ENCODE data around the gene DTNB. TPM values are rescaled to one million over a fixed set of nuclear protein-coding genes. Genes with fewer than 3 reads are reported as not detected.

DTNB gene
- total and polyA plus RNA-seq, 10 of the 15 experiments (the other 5 are each of a cell fraction or from before 2014, with no cell fraction given), result 4.5 to 30.6 (median 11.9) TPM

- TF ChIP-seq STAT1 (conservative IDR thresholded peaks at IDR 0.05) (no peak), GATAD2B (conservative IDR thresholded peaks at IDR 0.05; ENCODE audit: low read depth) (peak; percentile 49; the same call in 1 of the 2 replicates), WRNIP1 (IDR thresholded peaks at IDR 0.05; ENCODE audit: borderline replicate concordance, low read depth, low read length) (no peak), PAX8 (IDR thresholded peaks at IDR 0.05) (no peak), CBX5 (IDR thresholded peaks at IDR 0.05; ENCODE audit: low read depth) (no peak), IKZF1 (conservative IDR thresholded peaks at IDR 0.05) (peak; percentile 46), ZNF622 (IDR thresholded peaks at IDR 0.05) (no peak), TCF12 (IDR thresholded peaks at IDR 0.05; ENCODE audit: low read depth, low read length) (0 out of 2 replicates have a peak, but pooled peaks have one; percentile 17)
Measured at GRCh38 chr2:25340181-25340921, 333.0 kb downstream of the DTNB start (continued).

- Histone ChIP-seq H3K9ac (ENCODE audit: control insufficient read depth, insufficient read depth, low read length) (no peak overlapping the region), H3K4me3 (peak overlapping the region; percentile 65; the same call in 1 of the 2 replicates), H3K36me3 (ENCODE audit: control insufficient read depth in 2 of 2, insufficient read depth in 2 of 2, low read length in 1 of 2) (no peaks in the 10 kb centered on the region; a peak in 2 of 4 replicates), H3K27me3 (replicated peaks in 1 of 2; ENCODE audit: control insufficient read depth in 2 of 2, insufficient read depth in 2 of 2, low read length in 1 of 2) (no peaks in the 10 kb centered on the region), H2AFZ (ENCODE audit: control insufficient read depth, low read depth, low read length) (no peak overlapping the region), H3K4me2 (ENCODE audit: control insufficient read depth, insufficient read depth) (peak overlapping the region; percentile 50), H3K4me1 (ENCODE audit: control insufficient read depth, insufficient read depth, low read length) (peaks cover 19% of the 10 kb centered on the region), H3K9me3 (replicated peaks; ENCODE audit: control insufficient read depth, insufficient read depth, low read length) (no peaks in the 10 kb centered on the region), H3K27ac (ENCODE audit: control insufficient read depth, insufficient read depth) (no peak overlapping the region), H3K79me2 (ENCODE audit: control insufficient read depth, insufficient read depth, low read length) (peaks cover 24% of the 10 kb centered on the region), H4K20me1 (ENCODE audit: control insufficient read depth, insufficient read depth) (peaks cover 3% of the 10 kb centered on the region; the same call in 1 of the 2 replicates)
- ChIA-PET POLR2A (interaction anchor here (0.6 kb wide), 1 partner anchor 79 kb away, joined by 3 read pairs; no protein-coding TSS in a partner anchor), SMC1A (ENCODE audit: uncharacterized antibody, unreplicated experiment) (interaction anchor here (1.2 to 1.9 kb wide), 2 partner anchors 30 to 36 kb away, joined by 3 to 4 read pairs; no protein-coding TSS in a partner anchor), RAD21 (ENCODE audit: unreplicated experiment) (interaction anchor here (0.6 to 1.8 kb wide), 4 partner anchors 25 to 71 kb away, joined by 3 to 5 read pairs (median 4); no protein-coding TSS in a partner anchor), CTCF (interaction anchor here (0.6 to 2.1 kb wide), 9 partner anchors 18 to 174 kb away, joined by 3 to 9 read pairs (median 4); no protein-coding TSS in a partner anchor)
- FAIRE-seq, result no peak
- 0 out of 2 replicates have a peak, but pooled peaks have one; percentile 55 for TF ChIP-seq ZBTB33 (IDR thresholded peaks at IDR 0.05)
- TF ChIP-seq YY1 (IDR thresholded peaks at IDR 0.05; ENCODE audit: low read depth, low read length), result no peak
- TF ChIP-seq TBL1XR1 (IDR thresholded peaks at IDR 0.05; ENCODE audit: low read depth, low read length), result no peak
- no peak for TF ChIP-seq CHD2 (IDR thresholded peaks at IDR 0.05; ENCODE audit: borderline replicate concordance, low read depth, low read length)
- no peak for TF ChIP-seq KLF5 (IDR thresholded peaks at IDR 0.05; ENCODE audit: partially characterized antibody)
- TF ChIP-seq IRF5 (IDR thresholded peaks at IDR 0.05; ENCODE audit: borderline replicate concordance), result no peak
- TF ChIP-seq ZNF622 (IDR thresholded peaks at IDR 0.05), result no peak
- no peak for ATAC-seq
- intact Hi-C loops (cut with micrococcal nuclease; ENCODE audit: unreplicated experiment), result loop anchor here (5.0 to 10.0 kb wide), 2 partner anchors 37 to 225 kb away; no protein-coding TSS in a partner anchor
- no TSS peak for BruUV-seq (replicated peaks)
- in situ Hi-C loops (cut with MboI), result no loop called here
- WGBS (ENCODE audit: insufficient coverage, insufficient replicate concordance, low lambda C conversion rate, missing lambda C conversion rate), result over 99% methylated on average over 18 of the region's 18 CpGs
- no peak for DNase-seq (ENCODE audit: low read depth, low spot score)
Measured at GRCh38 chr2:25339791-25340180, 333.6 kb downstream of the DTNB start.

All from GM12878 (cell line).